Stimulated activated CD8-positive, alpha-beta memory T cell treated with anti-CD3 and anti-CD28 coated beads, Interleukin-12 subunit alpha, Interleukin-12 subunit beta, amount 100 ng/mL, for 24 hours (primary cell): ENCODE data around the gene ANO5.

Source experiments
- DNase-seq: peaks from one replicate; pipeline ENCODE4 v3.0.0-alpha.2; 2020; ENCODE audit errors: extremely low read depth

Gene ANO5

GRCh38 chr11:22331771-22332170 lies 138.9 kb downstream of the ANO5 start:
- no peak for DNase-seq
